Heart left ventricle (tissue), 16 donors: ENCODE measurements around the gene ENPP6. TPM values are rescaled to one million over a fixed set of nuclear protein-coding genes. Genes with fewer than 3 reads are reported as not detected.

Experiments used
- ATAC-seq, 4 donors: fragments of 200-7000 bp; cut with Tn5 transposase; one replicate each; pipeline ENCODE4 v1.9.1; 2020 to 2022; ENCODE audit warnings: moderate library complexity in 4 of 4, mild to moderate bottlenecking in 3 of 4, moderate number of reproducible peaks in 1 of 4
- DNase-seq, 5 donors: peaks; one replicate each; pipeline ENCODE4 v3.0.0-alpha.2; 2020
- H3K27ac ChIP-seq, 12 donors: fragments of 200-600 bp; sonication (generic) in 4 of 12; one replicate each; pipeline versions ENCODE4 v1.5.0 to v1.8.0; 2016 to 2022; ENCODE audit warnings: mild to moderate bottlenecking in 2 of 12
- H3K27me3 ChIP-seq, 9 donors: fragments of 200-600 bp; sonication (generic) in 2 of 9; one replicate each; pipeline versions ENCODE4 v1.5.1 to v1.8.0; 2016 to 2022; ENCODE audit warnings: mild to moderate bottlenecking in 3 of 9
- H3K36me3 ChIP-seq, 9 donors: fragments of 200-600 bp; sonication (generic) in 2 of 9; one replicate each; pipeline versions ENCODE4 v1.5.0 to v1.8.0; 2018 to 2022; ENCODE audit warnings: mild to moderate bottlenecking in 2 of 9
- H3K4me1 ChIP-seq, 12 donors: fragments of 200-600 bp; sonication (generic) in 4 of 12; one replicate each; pipeline versions ENCODE4 v1.5.0 to v1.8.0; 2016 to 2022; ENCODE audit warnings: mild to moderate bottlenecking in 3 of 12
- H3K4me3 ChIP-seq, 12 donors: fragments of 200-600 bp; sonication (generic) in 4 of 12; one replicate each; pipeline versions ENCODE4 v1.5.0 to v1.8.0; 2017 to 2022; ENCODE audit warnings: mild to moderate bottlenecking in 9 of 12, moderate library complexity in 4 of 12
- H3K9me3 ChIP-seq, 12 donors: fragments of 200-600 bp; sonication (generic) in 4 of 12; one replicate each; pipeline versions ENCODE4 v1.5.0 to v1.8.0; 2016 to 2022; ENCODE audit warnings: mild to moderate bottlenecking in 1 of 12
- CTCF ChIP-seq, 12 donors: fragments of 200-600 bp; sonication (generic) in 4 of 12; IDR thresholded peaks; one replicate each; pipeline versions ENCODE4 v1.5.0 to v1.8.0; 2018 to 2022; ENCODE audit warnings: antibody characterized with exemption in 12 of 12, mild to moderate bottlenecking in 5 of 12
- POLR2A ChIP-seq, 2 donors: fragments of 450-650 bp; IDR thresholded peaks; one replicate each; pipeline ENCODE4 v1.6.1; 2017; ENCODE audit warnings: antibody characterized with exemption in 2 of 2, mild to moderate bottlenecking in 2 of 2, moderate library complexity in 2 of 2
- WGBS, 4 donors: extraction: QIAGEN DNeasy Blood & Tissue Kit in 2 of 4; methylation state at CpG; one replicate each; pipeline versions ENCODE4 v1.1.5 to v1.1.7; 2013 to 2018; 5-methylcytosine and 5-hydroxymethylcytosine counted together
- intact Hi-C, 10 donors: fragments of 100-400 bp; cut with DNase I; formaldehyde crosslinking; loops; one replicate each; pipeline versions ENCODE4 v1.11.1 to v1.14.2; 2022
- polyA plus RNA-seq, 2 donors: library from polyadenylated mRNA; stranded (reverse); fragments of 200-250 nt; gene quantifications; one replicate each; pipeline ENCODE4 v1.2.3, GENCODE V29; 2013
- total RNA-seq, 9 donors: library from RNA; depleted of rRNA in 2 of 9; stranded (reverse); fragments of >200 nt in 2 of 9; fragmentation: NEBNext Ultra II Directional in 3 of 9; extraction: Animal tissue kit (Norgen Biotek cat#: 25700) in 3 of 9; gene quantifications; one replicate each; pipeline versions ENCODE4 v1.1.0 to v1.2.4, GENCODE V29; 2016 to 2023
- donor health status: ischemic (EF 13 %, LVEDD 7.1; RV severe dilation, severe dysfunction).
- donor health status: healthy with polysubstance abuse.
- donor health status: DM: no; HTN: yes; CAD: no.
- donor health status: DM: no; HTN: no; CAD: no.
- donor health status: ischemic (EF 25% LVEDD 6.9; RV normal size, moderate dysfunction).
- donor health status: ischemic (EF 25% LVEDD 5.7; RV mildly dilated, moderate dysfunction).
- donor health status: healthy.
- donor health status: DM: yes; HTN: yes; CAD: no.
- donor health status: ischemic (EF 35%, LVEDD 5.7; RV mildly dilated, moderate dysfunction).
- donor health status: nonischemic (EF 11% LVEDD 7.7; RV severe dilation, severe dysfunction).
- donor health status: DM: yes; HTN: yes; CAD: no.
- donor health status: PGD.
- donor health status: ischemic (EF 29% LVEDD 5.4; RV normal size, mild dysfunction).
- donor health status: nonischemic (EF 23%, LVEDD 6.1; RV moderate dilation, normal function).

The ENPP6 gene
- total and polyA plus RNA-seq, 11 donors = 0.03 to 0.35 (median 0.19) TPM; not detected in 2

GRCh38 chr4:184150102-184150839 lies 67.4 kb downstream of the ENPP6 start:
- intact Hi-C loops = loop anchor here in 1 of 10 donors (10.0 kb wide), 1 partner anchor 115 kb away; no protein-coding TSS in a partner anchor
- WGBS, 4 donors = 93 to 98% (median 95%) methylated on average over 7 of the region's 7 CpGs

GRCh38 chr4:184148738-184149637 lies 68.7 kb downstream of the ENPP6 start:
- TF ChIP-seq POLR2A (IDR thresholded peaks at IDR 0.05) (no peak), CTCF (IDR thresholded peaks at IDR 0.05) (no peak)
- ATAC-seq (peak in 2 of 4 donors; percentile 29 to 59), DNase-seq (no peak)
- intact Hi-C loops = no loop called here
- H3K4me3 ChIP-seq = no peak overlapping the region
- peaks cover 0 to 8% (median 0%) of the 10 kb centered on the region in 12 donors for H3K4me1 ChIP-seq
- no peaks in the 10 kb centered on the region for H3K27me3 ChIP-seq
- no peak overlapping the region for H3K27ac ChIP-seq
- 48 to 59% (median 58%) methylated on average over 4 of the region's 4 CpGs for WGBS, 4 donors
- H3K36me3 ChIP-seq = no peaks in the 10 kb centered on the region
- no peaks in the 10 kb centered on the region for H3K9me3 ChIP-seq

More at GRCh38 chr4:184150102-184150839, 67.4 kb downstream of the ENPP6 start:
- Histone ChIP-seq H3K36me3 (no peaks in the 10 kb centered on the region), H3K9me3 (no peaks in the 10 kb centered on the region), H3K27me3 (no peaks in the 10 kb centered on the region), H3K4me1 (peaks cover 0 to 10% (median under 1%) of the 10 kb centered on the region in 12 donors), H3K27ac (peak overlapping the region in 1 of 12 donors; percentile 19), H3K4me3 (no peak overlapping the region)
- no peak for TF ChIP-seq POLR2A (IDR thresholded peaks at IDR 0.05)
- TF ChIP-seq CTCF (IDR thresholded peaks at IDR 0.05) = no peak
- no peak for DNase-seq
- no peak for ATAC-seq

GRCh38 chr4:184147858-184148737 lies 69.6 kb downstream of the ENPP6 start:
- peaks cover 0 to 8% (median 0%) of the 10 kb centered on the region in 12 donors for H3K4me1 ChIP-seq
- intact Hi-C loops = no loop called here
- no peaks in the 10 kb centered on the region for H3K27me3 ChIP-seq
- DNase-seq (no peak), ATAC-seq (peak in 1 of 4 donors; percentile 6)
- no peak for TF ChIP-seq CTCF (IDR thresholded peaks at IDR 0.05)
- TF ChIP-seq POLR2A (IDR thresholded peaks at IDR 0.05) = no peak
- no peaks in the 10 kb centered on the region for H3K36me3 ChIP-seq
- no peak overlapping the region for H3K27ac ChIP-seq
- no peak overlapping the region for H3K4me3 ChIP-seq
- 52 to 64% (median 55%) methylated on average over 8 of the region's 8 CpGs for WGBS, 4 donors
- H3K9me3 ChIP-seq = no peaks in the 10 kb centered on the region
